Epithelial cell of proximal tubule (primary cell): Measurements from ENCODE around the gene RXRA. TPM values are rescaled to one million over a fixed set of nuclear protein-coding genes. Genes with fewer than 3 reads are reported as not detected.

Experiments used
- DNase-seq: peaks from one replicate; pipeline ENCODE4 v3.0.0-alpha.2; 2011; ENCODE audit warnings: low read depth
- H3K4me3 ChIP-seq: 2 replicates; pipeline ENCODE4 v1.5.1; 2011; ENCODE audit warnings: low read depth, mild to moderate bottlenecking, low read length
- CTCF ChIP-seq: conservative IDR thresholded peaks from 2 replicates; pipeline ENCODE4 v1.5.1; 2012; ENCODE audit warnings: low read depth, mild to moderate bottlenecking, low read length
- total RNA-seq: library from RNA; depleted of rRNA; stranded (reverse); fragments of >200 nt; gene quantifications from 2 replicates; pipeline ENCODE4 v1.2.3, GENCODE V29; 2015

RXRA gene
- total RNA-seq, 1 donor from 2014 or later, result 8.4 TPM

- TF ChIP-seq CTCF, result peak; percentile 95
- H3K4me3 ChIP-seq, result no peak overlapping the region
- peak; percentile 50 for DNase-seq
These were observed 117.2 kb downstream of the RXRA start for GRCh38 chr9:134443174-134444037.

- no peak for TF ChIP-seq CTCF
- H3K4me3 ChIP-seq, result no peak overlapping the region
- no peak for DNase-seq
These were observed 117.7 kb downstream of the RXRA start for GRCh38 chr9:134444038-134444315.

- H3K4me3 ChIP-seq, result no peak overlapping the region
- TF ChIP-seq CTCF, result no peak
- DNase-seq, result no peak
These were observed 118.7 kb downstream of the RXRA start for GRCh38 chr9:134445000-134445399.

- DNase-seq, result peak; percentile 31
- no peak overlapping the region for H3K4me3 ChIP-seq
- peak; percentile 87 for TF ChIP-seq CTCF
These were observed 123.1 kb downstream of the RXRA start for GRCh38 chr9:134449180-134449916.

- no peak for TF ChIP-seq CTCF
- DNase-seq, result no peak
- no peak overlapping the region for H3K4me3 ChIP-seq
These were observed 125.6 kb downstream of the RXRA start for GRCh38 chr9:134451700-134452458.

GRCh38 chr9:134452728-134453127, 126.5 kb downstream of the RXRA start:
- no peak overlapping the region for H3K4me3 ChIP-seq
- no peak for DNase-seq
- no peak for TF ChIP-seq CTCF
